ENCODE results near the gene SCUBE2.

DNA sequence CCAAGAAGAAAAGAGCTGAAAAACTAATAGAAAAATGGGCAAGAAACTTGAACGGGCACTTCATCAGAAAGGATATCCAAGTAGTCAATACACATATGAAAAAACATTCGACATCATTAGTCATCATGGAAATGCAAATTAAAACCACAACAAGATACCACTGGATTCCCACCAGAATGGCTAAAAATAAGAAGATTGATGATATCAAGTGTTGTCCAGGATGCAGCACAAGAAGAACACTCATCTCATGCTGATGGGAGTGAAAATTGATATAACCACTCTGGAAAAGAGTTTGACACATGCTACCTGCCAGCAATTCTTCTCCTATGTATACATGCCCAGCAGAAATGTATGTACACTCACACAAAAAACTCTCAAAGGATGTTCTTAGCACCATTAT lies 26.9 kb upstream of the SCUBE2 start:
- TF ChIP-seq GATA2 (IDR thresholded peaks at IDR 0.05; ENCODE audit: low read depth, low read length) (no peak), GATA3 (IDR thresholded peaks at IDR 0.05; ENCODE audit: low read depth, low read length) (no peak)

Measured in SH-SY5Y (cell line).